Esophagus squamous epithelium (tissue), 5 donors: ENCODE data around the gene TMEM213. TPM values are rescaled to one million over a fixed set of nuclear protein-coding genes. Genes with fewer than 3 reads are reported as not detected.

Experiments used
- DNase-seq: peaks from one replicate; lab custom pipeline; 2025; lab: John Stamatoyannopoulos, UW
- H3K27ac ChIP-seq, 4 donors: fragments of 200-600 bp; sonication (generic); one replicate each; pipeline ENCODE4 v1.5.1; 2016 to 2019; ENCODE audit warnings: mild to moderate bottlenecking in 1 of 4
- H3K27me3 ChIP-seq, 4 donors: fragments of 200-600 bp; sonication (generic); 1 replicate in 3 of 4; 2 replicates in 1 of 4; pipeline versions ENCODE4 v1.5.1 to v1.6.0; 2017 to 2021; ENCODE audit warnings: antibody characterized with exemption in 1 of 4
- H3K36me3 ChIP-seq, 3 donors: fragments of 200-600 bp; sonication (generic); one replicate each; pipeline ENCODE4 v1.5.1; 2016 to 2019
- H3K4me1 ChIP-seq, 3 donors: fragments of 200-600 bp; sonication (generic); one replicate each; pipeline ENCODE4 v1.5.1; 2017 to 2019
- H3K4me3 ChIP-seq, 4 donors: fragments of 200-600 bp; sonication (generic); 1 replicate in 3 of 4; 2 replicates in 1 of 4; pipeline ENCODE4 v1.5.1; 2016 to 2019; ENCODE audit warnings: mild to moderate bottlenecking in 2 of 4, moderate library complexity in 1 of 4
- H3K9me3 ChIP-seq, 3 donors: fragments of 200-600 bp; sonication (generic); one replicate each; pipeline ENCODE4 v1.5.1; 2016 to 2019
- POLR2A ChIP-seq, 4 donors: fragments of 450-650 bp; IDR thresholded peaks; one replicate each; pipeline ENCODE4 v1.6.1; 2017; ENCODE audit warnings: antibody characterized with exemption in 4 of 4, mild to moderate bottlenecking in 4 of 4, moderate library complexity in 3 of 4
- WGBS, 2 donors: methylation state at CpG; one replicate each; pipeline ENCODE4 v1.1.5; 2018; 5-methylcytosine and 5-hydroxymethylcytosine counted together
- intact Hi-C: fragments of 100-400 bp; cut with DNase I; formaldehyde crosslinking; loops from one replicate; pipeline ENCODE4 v1.15.0; 2022
- total RNA-seq, 4 donors: library from RNA; depleted of rRNA; stranded (reverse); fragments of >200 nt; gene quantifications; one replicate each; pipeline ENCODE4 v1.1.0, GENCODE V29; 2016
- TF ChIP-seq, protein P1 (sequence below), 6 experiments: fragments of 450-650 bp in 4 of 6; fragments of 200-600 bp in 2 of 6; sonication (generic) in 2 of 6; IDR thresholded peaks; one replicate each; pipeline ENCODE4 v1.5.1; 2016 to 2019; ENCODE audit warnings: antibody characterized with exemption in 6 of 6, mild to moderate bottlenecking in 4 of 6, moderate library complexity in 4 of 6
- donor health status: DM: yes; HTN: yes; CAD: no.

The TMEM213 gene
- total RNA-seq, 4 donors from 2014 or later = 1.3 TPM; not detected in 3

GRCh38 chr7:138776166-138776833, 21.5 kb upstream of the TMEM213 start:
- intact Hi-C loops = no loop called here
- Histone ChIP-seq H3K27me3 (peaks cover 0 to 8% (median 1%) of the 10 kb centered on the region in 4 donors), H3K9me3 (no peaks in the 10 kb centered on the region), H3K27ac (no peak overlapping the region), H3K4me1 (no peaks in the 10 kb centered on the region), H3K36me3 (no peaks in the 10 kb centered on the region), H3K4me3 (no peak overlapping the region)
- TF ChIP-seq, protein P1, sequence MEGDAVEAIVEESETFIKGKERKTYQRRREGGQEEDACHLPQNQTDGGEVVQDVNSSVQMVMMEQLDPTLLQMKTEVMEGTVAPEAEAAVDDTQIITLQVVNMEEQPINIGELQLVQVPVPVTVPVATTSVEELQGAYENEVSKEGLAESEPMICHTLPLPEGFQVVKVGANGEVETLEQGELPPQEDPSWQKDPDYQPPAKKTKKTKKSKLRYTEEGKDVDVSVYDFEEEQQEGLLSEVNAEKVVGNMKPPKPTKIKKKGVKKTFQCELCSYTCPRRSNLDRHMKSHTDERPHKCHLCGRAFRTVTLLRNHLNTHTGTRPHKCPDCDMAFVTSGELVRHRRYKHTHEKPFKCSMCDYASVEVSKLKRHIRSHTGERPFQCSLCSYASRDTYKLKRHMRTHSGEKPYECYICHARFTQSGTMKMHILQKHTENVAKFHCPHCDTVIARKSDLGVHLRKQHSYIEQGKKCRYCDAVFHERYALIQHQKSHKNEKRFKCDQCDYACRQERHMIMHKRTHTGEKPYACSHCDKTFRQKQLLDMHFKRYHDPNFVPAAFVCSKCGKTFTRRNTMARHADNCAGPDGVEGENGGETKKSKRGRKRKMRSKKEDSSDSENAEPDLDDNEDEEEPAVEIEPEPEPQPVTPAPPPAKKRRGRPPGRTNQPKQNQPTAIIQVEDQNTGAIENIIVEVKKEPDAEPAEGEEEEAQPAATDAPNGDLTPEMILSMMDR (IDR thresholded peaks at IDR 0.05) = no peak
- no peak for TF ChIP-seq POLR2A (IDR thresholded peaks at IDR 0.05)
- WGBS, 2 donors = 36 to 59% methylated on average over 7 to 9 of the region's 10 CpGs
- no peak for DNase-seq

DNA sequence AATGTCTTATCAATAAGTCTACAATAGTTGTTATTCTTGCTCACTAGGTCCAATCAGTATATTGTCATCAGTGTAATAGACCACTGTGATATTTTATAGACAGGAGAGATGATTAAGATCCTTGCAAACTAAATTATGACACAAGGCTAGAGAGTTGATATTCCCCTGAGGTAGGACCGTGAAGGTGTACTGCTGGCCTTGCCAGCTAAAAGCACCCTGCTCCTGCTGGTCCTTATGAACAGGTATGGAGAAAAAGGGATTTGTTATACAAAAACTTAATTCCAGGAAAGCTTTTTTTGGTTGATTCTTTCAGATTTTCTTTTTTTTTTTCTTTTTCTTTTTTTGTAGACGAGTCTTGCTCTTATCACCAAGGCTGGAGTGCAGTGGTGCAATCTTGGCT, 16.8 kb upstream of the TMEM213 start:
- no peak for DNase-seq
- Histone ChIP-seq H3K27me3 (peaks cover 0 to 6% (median 0%) of the 10 kb centered on the region in 4 donors), H3K27ac (no peak overlapping the region), H3K4me3 (no peak overlapping the region), H3K9me3 (no peaks in the 10 kb centered on the region), H3K4me1 (no peaks in the 10 kb centered on the region), H3K36me3 (no peaks in the 10 kb centered on the region)
- 47 to 85% methylated on average over 2 of the region's 2 CpGs for WGBS, 2 donors
- TF ChIP-seq, protein P1 (IDR thresholded peaks at IDR 0.05) = no peak
- TF ChIP-seq POLR2A (IDR thresholded peaks at IDR 0.05) = no peak
- intact Hi-C loops = no loop called here

DNA sequence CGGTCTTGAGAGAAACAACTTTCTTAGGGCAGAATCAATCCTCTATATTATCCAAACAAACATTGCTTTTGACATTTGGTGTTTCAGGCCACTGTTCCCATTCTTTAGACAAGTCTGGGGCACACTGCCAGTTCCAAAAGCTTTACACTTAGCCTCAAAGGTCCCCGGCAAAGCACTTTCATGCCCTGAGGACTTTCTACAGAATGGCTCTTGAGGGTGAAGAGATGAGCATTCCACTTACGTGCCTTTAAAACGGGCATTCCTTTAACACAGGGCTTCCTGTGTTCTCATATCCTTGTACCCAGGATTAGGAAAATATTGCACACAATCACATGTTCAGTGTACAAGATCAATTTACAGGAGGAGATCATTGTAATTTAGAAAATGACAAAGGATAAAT, 13.1 kb upstream of the TMEM213 start:
- intact Hi-C loops = no loop called here
- no peak overlapping the region for H3K4me3 ChIP-seq
- no peak for DNase-seq
- no peaks in the 10 kb centered on the region for H3K36me3 ChIP-seq
- peaks cover 0 to 5% (median 0%) of the 10 kb centered on the region in 3 donors for H3K9me3 ChIP-seq
- H3K27ac ChIP-seq = no peak overlapping the region
- TF ChIP-seq, protein P1 (IDR thresholded peaks at IDR 0.05) = no peak
- no peak for TF ChIP-seq POLR2A (IDR thresholded peaks at IDR 0.05)
- peaks cover 0 to 6% (median 0%) of the 10 kb centered on the region in 4 donors for H3K27me3 ChIP-seq
- no peaks in the 10 kb centered on the region for H3K4me1 ChIP-seq
- 30 to 32% methylated on average over 4 of the region's 4 CpGs for WGBS, 2 donors

DNA sequence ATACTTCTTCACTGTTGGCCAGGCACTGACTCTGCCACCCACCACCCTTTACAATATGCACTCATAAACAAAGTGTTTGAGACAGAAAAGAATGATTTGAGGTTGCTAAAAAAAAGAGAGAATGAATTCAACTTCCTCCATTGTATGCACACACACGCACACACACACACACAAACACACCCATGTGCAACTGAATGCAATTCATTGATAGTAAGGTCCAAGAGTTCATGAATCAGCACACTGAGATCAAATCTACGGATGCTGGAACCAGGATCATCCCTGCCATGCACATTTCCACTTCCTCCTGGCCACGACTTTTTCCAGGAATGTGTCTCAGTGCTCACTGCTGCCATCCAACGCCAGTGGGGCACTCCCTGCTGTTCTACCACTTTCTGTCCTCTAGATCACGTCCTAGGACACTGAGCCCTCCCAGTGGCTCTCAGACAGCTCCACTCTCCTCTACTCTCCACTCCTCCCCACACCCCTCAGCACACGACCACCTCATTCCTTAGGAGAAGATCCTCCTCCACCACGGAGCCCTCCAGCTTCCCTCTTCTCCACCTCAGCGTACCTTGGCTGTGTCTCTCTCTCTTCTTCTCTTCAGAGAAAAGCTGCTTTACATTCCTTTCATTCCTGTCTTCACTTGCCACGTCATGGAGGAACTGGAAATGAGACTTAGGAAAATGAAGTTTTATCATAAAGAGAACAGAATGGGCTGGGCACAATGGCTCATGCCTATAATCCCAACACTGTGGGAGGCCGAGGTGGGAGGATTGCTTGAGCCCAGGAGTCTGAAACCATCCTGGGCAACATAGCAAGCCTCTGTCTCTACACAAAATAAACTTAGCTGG, 12.0 kb upstream of the TMEM213 start:
- 38 to 40% methylated on average over 9 to 10 of the region's 10 CpGs for WGBS, 2 donors
- H3K27ac ChIP-seq = no peak overlapping the region

More for the DNA sequence above, 12.0 kb upstream of the TMEM213 start:
- TF ChIP-seq, protein P1 (IDR thresholded peaks at IDR 0.05) = no peak
- Histone ChIP-seq H3K4me1 (no peaks in the 10 kb centered on the region), H3K27me3 (peaks cover 0 to 6% (median 0%) of the 10 kb centered on the region in 4 donors), H3K4me3 (no peak overlapping the region), H3K36me3 (no peaks in the 10 kb centered on the region), H3K9me3 (peaks cover 0 to 5% (median 0%) of the 10 kb centered on the region in 3 donors)
- intact Hi-C loops = no loop called here
- DNase-seq = no peak
